Trophoblast cell (in vitro differentiated cells and primary cell): ENCODE measurements around the gene DOCK2.

ENCODE experiments used
- DNase-seq, 2 donors: peaks; one replicate each; pipeline ENCODE4 v3.0.0-alpha.2; 2016
- H2AFZ ChIP-seq: 2 replicates; pipeline ENCODE4 v1.6.1; 2013; ENCODE audit warnings: low read length, moderate library complexity, mild to moderate bottlenecking; ENCODE audit not compliant: insufficient read depth, poor library complexity
- H2AK5ac ChIP-seq: 2 replicates; pipeline ENCODE4 v1.6.1; 2013; ENCODE audit warnings: mild to moderate bottlenecking, low read length
- H2BK120ac ChIP-seq: 2 replicates; pipeline ENCODE4 v1.6.1; 2013; ENCODE audit warnings: low read length, mild to moderate bottlenecking, moderate library complexity; ENCODE audit not compliant: insufficient read depth, poor library complexity
- H2BK12ac ChIP-seq: 2 replicates; pipeline ENCODE4 v1.6.1; 2013; ENCODE audit warnings: mild to moderate bottlenecking, low read length, moderate library complexity
- H2BK5ac ChIP-seq: 2 replicates; pipeline ENCODE4 v1.6.1; 2013; ENCODE audit warnings: low read length, low read depth, moderate library complexity, mild to moderate bottlenecking; ENCODE audit not compliant: poor library complexity
- H3K14ac ChIP-seq: 2 replicates; pipeline ENCODE4 v1.6.1; 2013; ENCODE audit warnings: mild to moderate bottlenecking, low read length
- H3K18ac ChIP-seq: 2 replicates; pipeline ENCODE4 v1.6.1; 2013; ENCODE audit warnings: mild to moderate bottlenecking, low read length
- H3K23ac ChIP-seq: 2 replicates; pipeline ENCODE4 v1.6.1; 2013; ENCODE audit warnings: low read length
- H3K27ac ChIP-seq: 2 replicates; pipeline ENCODE4 v1.5.1; 2013; ENCODE audit warnings: low read depth, mild to moderate bottlenecking, inconsistent platforms, low read length, moderate library complexity
- H3K27me3 ChIP-seq: 2 replicates; pipeline ENCODE4 v1.6.1; 2013; ENCODE audit warnings: inconsistent platforms, mild to moderate bottlenecking, low read length, moderate library complexity; ENCODE audit not compliant: insufficient read depth
- H3K36me3 ChIP-seq, 2 experiments: 1 replicate in 1 of 2; 2 replicates in 1 of 2; pipeline ENCODE4 v1.6.1; 2013; ENCODE audit warnings: low read length in 2 of 2, mild to moderate bottlenecking in 2 of 2, moderate library complexity in 1 of 2; ENCODE audit not compliant: insufficient read depth in 2 of 2, control insufficient read depth in 1 of 2
- H3K4ac ChIP-seq: 2 replicates; pipeline ENCODE4 v1.6.1; 2013; ENCODE audit warnings: low read depth, mild to moderate bottlenecking, low read length, moderate library complexity
- H3K4me1 ChIP-seq, 2 experiments: 1 replicate in 1 of 2; 2 replicates in 1 of 2; pipeline ENCODE4 v1.6.1; 2013; ENCODE audit warnings: low read length in 2 of 2, mild to moderate bottlenecking in 2 of 2, moderate library complexity in 1 of 2; ENCODE audit not compliant: insufficient read depth in 2 of 2, control insufficient read depth in 1 of 2
- H3K4me2 ChIP-seq: 2 replicates; pipeline ENCODE4 v1.6.1; 2013; ENCODE audit warnings: inconsistent platforms, mild to moderate bottlenecking, low read length, moderate library complexity
- H3K4me3 ChIP-seq: 2 replicates; pipeline ENCODE4 v1.5.1; 2013; ENCODE audit warnings: mild to moderate bottlenecking, low read depth, low read length, inconsistent platforms
- H3K79me1 ChIP-seq: one replicate; pipeline ENCODE4 v1.6.1; 2013; ENCODE audit warnings: low read length
- H3K79me2 ChIP-seq: 2 replicates; pipeline ENCODE4 v1.6.1; 2013; ENCODE audit warnings: low read length, mild to moderate bottlenecking; ENCODE audit not compliant: control insufficient read depth, insufficient read depth, poor library complexity
- H3K9ac ChIP-seq: 2 replicates; pipeline ENCODE4 v1.6.1; 2013; ENCODE audit warnings: mild to moderate bottlenecking, low read length
- H3K9me3 ChIP-seq: 2 replicates; pipeline ENCODE4 v1.6.1; 2013; ENCODE audit warnings: low read depth, mild to moderate bottlenecking, control low read depth, inconsistent platforms, low read length; ENCODE audit not compliant: insufficient read depth
- H4K12ac ChIP-seq: 2 replicates; pipeline ENCODE4 v1.6.1; 2013; ENCODE audit warnings: low read depth, mild to moderate bottlenecking, low read length, moderate library complexity
- H4K8ac ChIP-seq: 2 replicates; pipeline ENCODE4 v1.6.1; 2013; ENCODE audit warnings: low read depth, mild to moderate bottlenecking, low read length, moderate library complexity
- H4K91ac ChIP-seq: one replicate; pipeline ENCODE4 v1.6.1; 2013; ENCODE audit warnings: low read depth, mild to moderate bottlenecking, low read length, moderate library complexity
- WGBS: extraction: QIAGEN DNeasy Blood & Tissue Kit; methylation state at CpG from one replicate; pipeline ENCODE4 v1.1.7; 2013; ENCODE audit warnings: missing lambda C conversion rate; ENCODE audit not compliant: insufficient read length, insufficient coverage; ENCODE audit errors: extremely low coverage; 5-methylcytosine and 5-hydroxymethylcytosine counted together

DOCK2 gene

DNA sequence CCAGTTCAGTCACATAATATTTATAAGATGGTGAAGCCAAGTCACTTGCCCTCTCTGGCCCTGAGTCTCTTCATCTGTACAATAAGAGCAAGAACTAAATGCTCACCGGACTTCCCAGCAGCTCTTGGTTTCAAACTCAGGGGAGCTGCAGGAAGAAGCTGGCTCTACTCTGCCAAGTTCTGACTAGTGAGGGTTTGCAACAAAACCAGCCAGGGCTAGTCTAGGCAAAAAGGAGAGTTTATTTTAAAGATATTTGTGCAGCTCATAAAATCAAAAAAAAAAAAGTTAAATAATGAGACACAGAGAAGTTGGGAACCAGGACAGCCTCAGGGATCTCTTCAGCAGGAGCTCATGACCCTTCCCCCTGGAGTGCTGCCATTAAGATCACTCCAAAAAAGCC is 107.3 kb downstream of the DOCK2 start:
- no peak overlapping the region for H2BK12ac ChIP-seq
- no peak overlapping the region for H2BK5ac ChIP-seq
- H3K9ac ChIP-seq: no peak overlapping the region
- H4K12ac ChIP-seq: no peak overlapping the region
- no peak overlapping the region for H3K4me3 ChIP-seq
- H3K4me1 ChIP-seq: no peaks in the 10 kb centered on the region
- H2AK5ac ChIP-seq: no peak overlapping the region
- DNase-seq: no peak
- H2BK120ac ChIP-seq: no peak overlapping the region
- H3K36me3 ChIP-seq: no peaks in the 10 kb centered on the region
- H3K14ac ChIP-seq: no peak overlapping the region
- no peak overlapping the region for H2AFZ ChIP-seq
- no peak overlapping the region for H3K4ac ChIP-seq
- no peak overlapping the region for H4K8ac ChIP-seq
- H3K27ac ChIP-seq: no peak overlapping the region
- no peaks in the 10 kb centered on the region for H3K27me3 ChIP-seq
- no peak overlapping the region for H3K18ac ChIP-seq
- no peak overlapping the region for H3K4me2 ChIP-seq
- H4K91ac ChIP-seq: no peak overlapping the region
- no peaks in the 10 kb centered on the region for H3K9me3 ChIP-seq
- no peaks in the 10 kb centered on the region for H3K79me1 ChIP-seq
- H3K23ac ChIP-seq: no peak overlapping the region
- WGBS: no CpG with 5 or more reads among the region's 1 CpG
- H3K79me2 ChIP-seq: no peaks in the 10 kb centered on the region

DNA sequence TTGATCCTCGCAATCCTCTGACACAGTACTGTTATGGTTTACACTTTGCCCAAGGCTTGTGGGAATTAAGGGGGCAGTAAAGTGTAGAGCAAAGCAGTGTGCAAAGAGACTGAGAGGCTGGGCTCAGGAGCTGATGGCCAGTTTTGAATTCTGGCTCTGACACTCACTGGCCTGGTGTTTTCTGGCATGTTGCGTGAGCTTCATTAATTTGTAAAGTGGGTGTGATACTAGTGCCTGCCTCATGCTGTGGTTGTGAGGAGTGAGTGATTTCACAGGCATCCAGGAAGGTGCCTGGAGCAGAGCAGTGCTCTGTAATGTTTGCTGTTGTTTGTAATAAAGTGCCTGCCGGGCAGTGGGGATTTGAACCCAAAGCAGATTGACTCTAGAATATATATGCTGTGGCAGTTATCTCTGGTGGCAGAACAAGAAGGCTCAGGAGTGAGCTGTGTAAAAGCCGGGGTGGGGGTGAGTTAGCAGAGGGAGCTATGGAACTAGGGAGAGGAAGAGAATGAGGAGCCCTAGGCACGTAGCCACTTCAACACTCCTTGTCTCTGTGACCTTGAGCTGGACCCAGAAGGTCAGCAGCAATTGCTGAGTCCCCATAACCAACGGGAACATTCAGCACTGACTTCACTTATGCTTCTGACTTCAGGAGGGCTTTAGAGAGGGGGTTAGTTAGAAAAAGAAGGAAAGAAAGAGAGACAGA is 108.5 kb downstream of the DOCK2 start:
- no peak overlapping the region for H3K4me3 ChIP-seq
- no peak overlapping the region for H2AK5ac ChIP-seq
- H3K27ac ChIP-seq: no peak overlapping the region
- no peaks in the 10 kb centered on the region for H3K79me2 ChIP-seq
- H4K12ac ChIP-seq: no peak overlapping the region
- peak in 1 of 2 donors; percentile 12 for DNase-seq
- no peaks in the 10 kb centered on the region for H3K9me3 ChIP-seq
- H3K23ac ChIP-seq: no peak overlapping the region
- no peak overlapping the region for H2AFZ ChIP-seq
- WGBS: no CpG with 5 or more reads among the region's 6 CpGs
- no peak overlapping the region for H3K14ac ChIP-seq
- no peaks in the 10 kb centered on the region for H3K27me3 ChIP-seq
- H3K4me1 ChIP-seq: no peaks in the 10 kb centered on the region
- no peak overlapping the region for H3K9ac ChIP-seq
- no peaks in the 10 kb centered on the region for H3K36me3 ChIP-seq
- no peak overlapping the region for H3K18ac ChIP-seq
- no peak overlapping the region for H3K4me2 ChIP-seq
- H2BK120ac ChIP-seq: no peak overlapping the region
- no peaks in the 10 kb centered on the region for H3K79me1 ChIP-seq
- H2BK12ac ChIP-seq: no peak overlapping the region
- no peak overlapping the region for H4K8ac ChIP-seq
- H4K91ac ChIP-seq: no peak overlapping the region
- H2BK5ac ChIP-seq: no peak overlapping the region
- H3K4ac ChIP-seq: no peak overlapping the region

DNA sequence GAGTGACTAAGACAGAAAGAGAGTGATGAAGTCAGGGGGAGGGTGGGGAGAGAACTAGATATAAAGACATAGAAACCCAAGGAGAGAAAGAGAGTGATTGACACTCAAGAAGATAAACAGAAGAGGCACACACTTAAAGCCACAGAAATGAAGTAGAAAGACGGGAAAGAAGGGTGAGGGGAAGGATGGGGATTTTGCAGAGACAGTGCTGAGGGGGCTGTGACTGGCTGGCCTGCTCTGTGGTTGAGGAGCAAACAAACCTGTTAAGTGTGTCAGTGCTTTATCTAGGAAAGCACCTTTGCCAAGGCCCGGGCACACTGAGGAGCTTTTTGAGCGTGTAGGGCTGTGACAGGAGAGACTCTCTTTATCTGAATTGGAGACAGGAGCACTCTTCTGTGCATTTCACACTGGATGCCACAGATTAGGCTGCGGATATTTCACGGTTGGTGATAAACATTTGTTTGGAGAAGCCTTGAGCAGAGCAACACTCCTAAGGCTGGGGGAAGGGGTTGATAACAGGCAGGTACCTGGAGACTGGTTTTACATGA is 109.1 kb downstream of the DOCK2 start:
- Histone ChIP-seq H3K4ac (no peak overlapping the region), H3K18ac (no peak overlapping the region), H3K36me3 (no peaks in the 10 kb centered on the region), H3K79me1 (no peaks in the 10 kb centered on the region), H4K8ac (no peak overlapping the region), H4K91ac (no peak overlapping the region), H3K4me1 (no peaks in the 10 kb centered on the region), H3K23ac (no peak overlapping the region), H3K27ac (no peak overlapping the region), H2BK12ac (no peak overlapping the region), H3K9me3 (no peaks in the 10 kb centered on the region), H3K14ac (no peak overlapping the region), H2AK5ac (no peak overlapping the region), H2AFZ (no peak overlapping the region), H2BK120ac (no peak overlapping the region), H3K4me3 (no peak overlapping the region), H3K4me2 (no peak overlapping the region), H3K27me3 (no peaks in the 10 kb centered on the region), H3K9ac (no peak overlapping the region), H2BK5ac (no peak overlapping the region), H4K12ac (no peak overlapping the region), H3K79me2 (no peaks in the 10 kb centered on the region)
- WGBS: no CpG with 5 or more reads among the region's 5 CpGs
- DNase-seq: no peak

DNA sequence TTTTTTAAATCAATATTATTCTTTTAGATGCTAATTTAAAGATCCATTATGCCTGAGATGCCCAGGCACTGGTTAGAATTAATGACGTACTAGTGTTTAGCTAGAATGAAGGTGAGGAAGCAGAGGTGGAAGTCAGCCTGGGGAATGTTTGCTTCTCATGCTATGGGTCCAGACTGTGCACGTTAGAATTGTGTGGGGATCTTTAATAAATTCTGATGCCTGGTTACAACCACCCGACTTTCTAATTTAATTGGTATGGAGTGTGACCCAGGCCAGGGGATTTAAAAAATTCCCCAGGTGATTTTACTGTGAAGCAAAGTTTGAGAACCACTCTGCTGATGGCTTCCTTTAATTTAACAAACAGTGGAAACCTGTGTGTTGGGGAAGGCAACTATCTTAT is 111.1 kb downstream of the DOCK2 start:
- H2AK5ac ChIP-seq: no peak overlapping the region
- H2BK12ac ChIP-seq: no peak overlapping the region
- no peak overlapping the region for H2BK120ac ChIP-seq
- H3K4ac ChIP-seq: no peak overlapping the region
- H2BK5ac ChIP-seq: no peak overlapping the region
- H4K91ac ChIP-seq: no peak overlapping the region
- no peaks in the 10 kb centered on the region for H3K79me1 ChIP-seq
- H3K9me3 ChIP-seq: no peaks in the 10 kb centered on the region
- H3K36me3 ChIP-seq: no peaks in the 10 kb centered on the region
- H3K4me3 ChIP-seq: no peak overlapping the region
- H2AFZ ChIP-seq: no peak overlapping the region
- H3K27ac ChIP-seq: no peak overlapping the region
- H3K4me1 ChIP-seq: no peaks in the 10 kb centered on the region
- no peak overlapping the region for H4K8ac ChIP-seq
- no peak overlapping the region for H3K4me2 ChIP-seq
- no peak overlapping the region for H3K18ac ChIP-seq
- no peaks in the 10 kb centered on the region for H3K27me3 ChIP-seq
- WGBS: no CpG with 5 or more reads among the region's 3 CpGs
- no peak for DNase-seq
- no peak overlapping the region for H4K12ac ChIP-seq
- H3K14ac ChIP-seq: no peak overlapping the region
- no peak overlapping the region for H3K9ac ChIP-seq
- no peak overlapping the region for H3K23ac ChIP-seq
- no peaks in the 10 kb centered on the region for H3K79me2 ChIP-seq
